ENCODE measurements around the gene DNM1L. TPM values are rescaled to one million over a fixed set of nuclear protein-coding genes. Genes with fewer than 3 reads are reported as not detected.

DNM1L gene
- total RNA-seq, result 61.3 and 62.2 TPM in 2 replicates

GRCh38 chr12:32679091-32679919 is at the start of gene DNM1L:
DNM1L (plus strand) TSS chr12:32679301; CDS start chr12:32679364, 63 bp downstream.

GRCh38 chr12:32755654-32756475 is 76.8 kb downstream of the DNM1L start, which contains the start of gene YARS2:
YARS2 (minus strand) TSS chr12:32755897; CDS start chr12:32755874, 23 bp downstream.

Other genes starting within 250 kb of the DNM1L start
- gene YARS2, start 76.6 kb downstream of the DNM1L start, total RNA-seq, result 24.9 and 26.3 TPM in 2 replicates
- under 0.01 and 0.55 TPM in 2 replicates for gene PKP2, start 217.5 kb downstream of the DNM1L start, total RNA-seq